ENCODE measurements around the gene BMP7.

The BMP7 gene

GRCh38 chr20:57229490-57229889 lies 37.0 kb downstream of the BMP7 start:
- DNase-seq (ENCODE audit: low spot score) = no peak

- no peak for DNase-seq (ENCODE audit: low spot score)
These were observed 40.6 kb downstream of the BMP7 start for GRCh38 chr20:57225830-57226229.

GRCh38 chr20:57225197-57225733 lies 41.2 kb downstream of the BMP7 start:
- no peak for DNase-seq (ENCODE audit: low spot score)

- no peak for DNase-seq (ENCODE audit: low spot score)
These were observed 41.8 kb downstream of the BMP7 start for GRCh38 chr20:57224641-57225138.

- DNase-seq (ENCODE audit: low spot score) = no peak
These were observed 42.6 kb downstream of the BMP7 start for GRCh38 chr20:57223648-57224489.

GRCh38 chr20:57222631-57222950 lies 43.9 kb downstream of the BMP7 start:
- no peak for DNase-seq (ENCODE audit: low spot score)

GRCh38 chr20:57221916-57222630 lies 44.4 kb downstream of the BMP7 start:
- DNase-seq (ENCODE audit: low spot score) = no peak

- no peak for DNase-seq (ENCODE audit: low spot score)
These were observed 45.9 kb downstream of the BMP7 start for GRCh38 chr20:57220337-57221145.

GRCh38 chr20:57219071-57219677 lies 47.3 kb downstream of the BMP7 start:
- no peak for DNase-seq (ENCODE audit: low spot score)

GRCh38 chr20:57218489-57218888 lies 48.0 kb downstream of the BMP7 start:
- no peak for DNase-seq (ENCODE audit: low spot score)

GRCh38 chr20:57217802-57218201 lies 48.6 kb downstream of the BMP7 start:
- no peak for DNase-seq (ENCODE audit: low spot score)

- DNase-seq (ENCODE audit: low spot score) = no peak
These were observed 49.8 kb downstream of the BMP7 start for GRCh38 chr20:57216669-57217068.

GRCh38 chr20:57215826-57216471 lies 50.5 kb downstream of the BMP7 start:
- DNase-seq (ENCODE audit: low spot score) = no peak

GRCh38 chr20:57215426-57215825 lies 51.0 kb downstream of the BMP7 start:
- DNase-seq (ENCODE audit: low spot score) = no peak

- DNase-seq (ENCODE audit: low spot score) = no peak
These were observed 51.5 kb downstream of the BMP7 start for GRCh38 chr20:57214948-57215347.

GRCh38 chr20:57214427-57214826 lies 52.0 kb downstream of the BMP7 start:
- DNase-seq (ENCODE audit: low spot score) = no peak

- no peak for DNase-seq (ENCODE audit: low spot score)
These were observed 52.5 kb downstream of the BMP7 start for GRCh38 chr20:57213924-57214323.

- no peak for DNase-seq (ENCODE audit: low spot score)
These were observed 53.1 kb downstream of the BMP7 start for GRCh38 chr20:57213291-57213690.

GRCh38 chr20:57212534-57213276 lies 53.7 kb downstream of the BMP7 start:
- no peak for DNase-seq (ENCODE audit: low spot score)

- no peak for DNase-seq (ENCODE audit: low spot score)
These were observed 54.4 kb downstream of the BMP7 start for GRCh38 chr20:57211908-57212533.
